Measurements from ENCODE around the gene SEMA4B. TPM values are rescaled to one million over a fixed set of nuclear protein-coding genes. Genes with fewer than 3 reads are reported as not detected.
"Not testable (repeated sequence)": the region's sequence is repeated elsewhere in the genome, so short reads cannot be mapped to it uniquely, and the experiment has no call there.

Gene SEMA4B
- total RNA-seq, 4 donors from 2014 or later, result 18.7 to 44.9 (median 41.9) TPM

GRCh38 chr15:90181776-90182175 lies 19.4 kb upstream of the SEMA4B start:
- Histone ChIP-seq H3K9me3 (no peaks in the 10 kb centered on the region), H3K27ac (peak overlapping the region in 3 of 4 donors; percentile 57 to 97 (median 94)), H3K4me3 (no peak overlapping the region), H3K4me1 (peaks cover 0 to 55% (median 13%) of the 10 kb centered on the region in 3 donors), H3K36me3 (no peaks in the 10 kb centered on the region), H3K27me3 (no peaks in the 10 kb centered on the region)
- 27 to 33% methylated on average over 2 of the region's 2 CpGs for WGBS, 2 donors (ENCODE audit: low coverage in 1 of 2)
- ATAC-seq, result no peak
- no peak for TF ChIP-seq POLR2AphosphoS5 (IDR thresholded peaks at IDR 0.05)
- TF ChIP-seq EP300 (IDR thresholded peaks at IDR 0.05), result no peak
- TF ChIP-seq CTCF (IDR thresholded peaks at IDR 0.05), result no peak
- no peak for TF ChIP-seq POLR2A (IDR thresholded peaks at IDR 0.05)

GRCh38 chr15:90184119-90184785 lies 16.9 kb upstream of the SEMA4B start:
- ATAC-seq, result peak; percentile 85
- H3K27ac ChIP-seq, result peak overlapping the region; percentile 91 to 97 (median 95)
- H3K36me3 ChIP-seq, result no peaks in the 10 kb centered on the region
- no peaks in the 10 kb centered on the region for H3K9me3 ChIP-seq
- H3K27me3 ChIP-seq, result no peaks in the 10 kb centered on the region
- TF ChIP-seq EP300 (IDR thresholded peaks at IDR 0.05), result peak; percentile 30
- TF ChIP-seq CTCF (IDR thresholded peaks at IDR 0.05), result no peak
- peak in 1 of 2 donors; percentile 6 for TF ChIP-seq POLR2A (IDR thresholded peaks at IDR 0.05)
- TF ChIP-seq POLR2AphosphoS5 (IDR thresholded peaks at IDR 0.05), result peak; percentile 97
- WGBS, 2 donors (ENCODE audit: low coverage in 1 of 2), result 7 to 34% methylated on average over 4 to 9 of the region's 27 CpGs
- H3K4me3 ChIP-seq, result peak overlapping the region; percentile 68 to 69
- peaks cover 0 to 75% (median 13%) of the 10 kb centered on the region in 3 donors for H3K4me1 ChIP-seq

- TF ChIP-seq CTCF (IDR thresholded peaks at IDR 0.05) (peak in 1 of 4 experiments; percentile 20), POLR2AphosphoS5 (IDR thresholded peaks at IDR 0.05) (peak; percentile 56), POLR2A (IDR thresholded peaks at IDR 0.05) (peak; percentile 51 to 61), EP300 (IDR thresholded peaks at IDR 0.05) (no peak)
- no peaks in the 10 kb centered on the region for H3K36me3 ChIP-seq
- 20% methylated on average over 1 of the region's 67 CpGs; no CpG with 5 or more reads in 1 of the 2 donors for WGBS, 2 donors (ENCODE audit: low coverage in 1 of 2)
- no peaks in the 10 kb centered on the region for H3K9me3 ChIP-seq
- H3K4me1 ChIP-seq, result peaks cover 0 to 83% (median 13%) of the 10 kb centered on the region in 3 donors
- H3K4me3 ChIP-seq, result peak overlapping the region; percentile 68 to 69
- ATAC-seq, result peak; percentile 78
- H3K27ac ChIP-seq, result peak overlapping the region; percentile 91 to 97 (median 95)
- H3K27me3 ChIP-seq, result no peaks in the 10 kb centered on the region
These were observed 16.1 kb upstream of the SEMA4B start for GRCh38 chr15:90184786-90185704.

GRCh38 chr15:90187257-90187868 lies 13.8 kb upstream of the SEMA4B start:
- WGBS, 2 donors (ENCODE audit: low coverage in 1 of 2), result 30 to 48% methylated on average over 7 of the region's 8 CpGs
- Histone ChIP-seq H3K4me3 (peak overlapping the region in 1 of 2 donors; percentile 1), H3K27me3 (no peaks in the 10 kb centered on the region), H3K9me3 (no peaks in the 10 kb centered on the region), H3K36me3 (no peaks in the 10 kb centered on the region), H3K4me1 (peaks cover 0 to 97% (median 31%) of the 10 kb centered on the region in 3 donors), H3K27ac (peak overlapping the region; percentile 43 to 97 (median 84))
- ATAC-seq, result no peak
- no peak for TF ChIP-seq POLR2AphosphoS5 (IDR thresholded peaks at IDR 0.05)
- TF ChIP-seq POLR2A (IDR thresholded peaks at IDR 0.05), result no peak
- no peak for TF ChIP-seq CTCF (IDR thresholded peaks at IDR 0.05)
- TF ChIP-seq EP300 (IDR thresholded peaks at IDR 0.05), result no peak

DNA sequence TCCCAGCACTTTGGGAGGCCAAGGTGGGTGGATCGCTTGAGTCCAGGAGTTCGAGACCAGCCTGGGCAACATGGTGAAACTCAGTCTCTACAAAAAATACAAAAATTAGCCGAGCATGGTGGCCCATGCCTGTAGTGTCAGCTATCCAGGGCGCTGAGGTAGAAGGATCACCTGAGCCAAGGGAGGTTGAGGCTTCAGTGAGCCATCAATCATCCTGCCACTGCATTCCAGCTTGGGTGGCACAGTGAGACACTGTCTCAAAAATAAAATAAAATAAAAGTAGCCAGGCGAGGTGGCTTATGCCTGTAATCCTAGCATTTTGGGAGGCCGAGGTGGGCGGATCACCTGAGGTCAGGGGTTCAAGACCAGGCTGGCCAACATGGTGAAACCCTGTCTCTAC lies 13.1 kb upstream of the SEMA4B start:
- Histone ChIP-seq H3K4me1 (peaks cover 0 to 97% (median 37%) of the 10 kb centered on the region in 3 donors), H3K27ac (peak overlapping the region in 3 of 4 donors; percentile 48 to 97 (median 94))
- H3K36me3 ChIP-seq, H3K27me3 ChIP-seq, H3K4me3 ChIP-seq, H3K9me3 ChIP-seq, ATAC-seq: not testable (repeated sequence)
- WGBS, 2 donors (ENCODE audit: low coverage in 1 of 2), result 83% methylated on average over 1 to 5 of the region's 7 CpGs
